G401.6 (cell line): ENCODE measurements around the gene GBX2.

Experiments
- FAIRE-seq: peaks from 2 replicates; lab custom pipeline; 2012; peaks lifted over from hg19 to GRCh38; lab: Jason Lieb, UNC

GBX2 gene

DNA sequence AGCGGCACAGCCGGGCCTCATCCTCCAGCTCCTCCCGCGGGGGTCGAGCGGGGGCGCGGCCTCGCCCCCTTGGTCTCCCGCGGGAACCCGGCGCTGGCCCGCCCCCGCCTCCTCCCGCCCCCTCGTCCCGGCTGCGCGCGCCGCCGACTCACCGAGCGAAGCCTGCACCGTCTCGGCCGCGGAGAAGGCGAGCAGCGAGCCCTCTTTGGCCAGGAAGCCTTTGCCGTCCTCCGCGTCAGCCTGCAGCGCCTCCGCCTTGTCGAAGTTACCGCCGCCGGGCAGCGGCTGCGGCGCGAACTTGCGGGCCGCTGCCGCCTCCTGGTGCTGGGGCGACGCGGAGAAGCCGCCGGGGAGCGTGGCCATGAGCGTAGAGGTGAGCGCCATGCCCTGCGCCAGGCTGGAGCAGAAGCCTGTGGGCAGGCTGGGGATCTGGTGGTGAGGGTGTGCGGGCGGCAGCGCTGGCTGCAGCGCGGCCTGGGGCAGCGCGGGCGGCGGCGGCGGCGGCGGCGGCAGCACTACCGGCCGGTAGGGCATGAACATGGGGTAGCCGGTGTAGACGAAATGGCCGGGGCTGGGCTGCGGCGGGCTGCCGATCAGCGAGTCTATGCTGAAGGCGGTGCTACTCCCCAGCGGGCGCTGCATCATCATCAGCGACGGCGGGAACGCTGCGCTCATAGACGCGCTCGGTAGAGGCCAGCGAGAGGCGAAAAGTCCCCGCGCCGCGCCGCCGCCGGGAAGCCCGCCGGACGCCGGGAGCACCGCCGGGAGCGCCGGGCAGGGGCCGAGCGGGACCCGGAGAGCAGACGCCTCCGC lies 683 bp downstream of the GBX2 start:
- no peak for FAIRE-seq

DNA sequence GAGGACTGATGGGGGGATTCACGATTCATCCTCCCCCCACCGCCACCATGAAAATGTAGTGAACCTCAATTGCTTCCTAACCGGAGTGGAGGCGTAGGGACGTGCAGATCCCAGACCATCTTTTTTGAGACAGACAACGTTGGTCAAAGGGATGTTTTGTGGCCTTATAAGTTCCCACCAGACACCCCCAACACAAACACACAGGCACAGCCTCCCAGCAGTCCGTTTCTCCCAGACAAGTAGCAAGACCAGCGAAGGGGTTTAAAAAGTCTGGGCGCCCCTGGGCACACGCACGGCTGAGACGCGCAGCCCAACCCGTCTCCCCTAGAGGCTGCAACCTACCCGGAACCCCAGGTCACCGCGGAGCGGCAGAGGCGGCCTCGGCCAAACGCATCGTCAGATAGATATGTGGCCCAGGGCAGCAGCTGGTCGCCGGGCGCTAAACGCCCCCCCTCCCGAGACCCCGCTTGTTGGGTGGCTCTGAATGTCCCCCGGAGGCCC lies 1.3 kb downstream of the GBX2 start:
- no peak for FAIRE-seq

DNA sequence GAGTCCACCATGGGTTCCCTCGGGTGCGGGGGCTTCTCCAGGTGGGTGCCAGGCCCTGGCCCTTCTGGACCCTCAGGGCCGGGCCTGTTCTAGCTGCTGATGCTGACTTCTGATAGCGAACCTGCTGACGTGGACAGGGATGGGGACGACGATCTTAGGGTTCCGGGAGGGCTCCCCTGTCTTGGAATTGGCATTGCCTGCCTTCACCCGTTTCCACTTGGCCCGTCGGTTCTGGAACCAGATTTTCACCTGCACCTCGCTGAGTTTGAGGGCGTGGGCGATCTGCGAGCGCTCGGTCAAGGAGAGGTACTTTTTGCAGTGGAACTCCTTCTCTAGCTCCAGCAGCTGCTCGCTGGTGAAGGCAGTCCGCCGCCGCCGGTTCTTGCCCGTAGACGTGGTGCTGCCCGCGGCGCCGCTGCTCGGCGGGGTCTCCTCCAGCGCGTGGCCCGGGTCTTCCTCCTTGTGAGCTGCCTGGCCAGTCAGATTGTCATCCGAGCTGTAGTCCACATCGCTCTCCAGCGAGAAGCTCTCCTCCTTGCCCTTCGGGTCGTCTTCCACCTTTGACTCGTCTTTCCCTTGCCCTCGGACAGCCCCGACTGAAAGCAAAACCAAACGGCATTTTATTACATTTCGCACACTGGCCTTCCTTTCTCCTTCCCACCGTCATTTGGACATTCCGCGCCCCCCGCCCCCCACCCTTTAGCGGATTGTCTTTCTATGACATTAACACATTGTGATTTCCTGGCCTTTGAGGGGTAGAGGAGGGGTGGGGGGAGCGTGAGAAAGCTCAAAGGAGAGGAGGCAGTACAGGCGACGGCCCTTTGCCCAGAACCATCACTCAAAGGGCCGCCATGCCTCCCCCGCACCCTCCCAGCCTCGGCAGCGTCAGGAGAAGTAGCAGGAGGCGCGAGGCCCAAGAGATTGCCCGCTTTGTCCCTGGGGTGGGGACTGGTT lies 2.1 kb downstream of the GBX2 start:
- no peak for FAIRE-seq

DNA sequence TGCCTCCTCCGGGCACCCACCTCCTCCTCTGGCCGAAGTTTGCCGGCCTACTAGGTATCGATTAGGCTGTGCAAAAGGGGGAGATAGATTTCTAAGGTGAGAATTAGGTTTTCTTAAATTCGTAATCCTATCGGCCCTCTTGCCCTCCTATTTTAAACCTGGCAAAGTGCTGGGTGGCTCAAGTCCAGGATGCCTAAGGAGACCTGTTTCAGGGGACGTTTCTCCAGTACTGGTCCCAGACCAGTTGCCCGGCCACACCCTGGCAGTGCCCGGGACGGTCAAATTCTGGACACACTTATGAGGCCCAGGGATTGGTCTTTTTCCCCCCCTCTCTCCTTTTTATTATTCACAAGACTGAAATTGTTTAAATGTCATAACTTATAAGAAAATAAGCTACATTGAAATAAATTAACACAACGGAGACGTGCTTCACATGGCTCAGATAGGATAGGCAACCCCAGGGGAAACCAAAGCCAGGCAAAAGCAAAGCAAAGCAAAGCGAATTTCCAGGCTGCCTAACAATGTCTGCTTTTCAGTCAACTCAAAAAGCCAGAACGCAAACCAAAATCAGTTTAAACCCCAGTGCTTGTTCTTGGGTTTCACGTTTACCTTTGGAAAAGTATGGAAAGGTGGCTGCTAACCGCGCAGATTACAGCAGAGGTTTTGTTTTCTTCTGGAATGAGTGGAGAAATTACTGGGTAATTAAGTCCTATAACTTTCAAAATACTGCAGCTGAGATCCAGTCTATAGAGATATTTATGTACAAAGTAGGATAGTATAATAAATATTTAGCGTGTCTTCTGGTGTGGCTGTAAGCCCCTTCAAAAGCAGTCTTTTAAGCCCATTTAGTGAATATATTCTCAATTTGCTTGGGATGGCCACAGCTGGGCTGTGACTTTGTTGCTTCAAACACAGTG lies 3.0 kb downstream of the GBX2 start:
- FAIRE-seq = no peak

DNA sequence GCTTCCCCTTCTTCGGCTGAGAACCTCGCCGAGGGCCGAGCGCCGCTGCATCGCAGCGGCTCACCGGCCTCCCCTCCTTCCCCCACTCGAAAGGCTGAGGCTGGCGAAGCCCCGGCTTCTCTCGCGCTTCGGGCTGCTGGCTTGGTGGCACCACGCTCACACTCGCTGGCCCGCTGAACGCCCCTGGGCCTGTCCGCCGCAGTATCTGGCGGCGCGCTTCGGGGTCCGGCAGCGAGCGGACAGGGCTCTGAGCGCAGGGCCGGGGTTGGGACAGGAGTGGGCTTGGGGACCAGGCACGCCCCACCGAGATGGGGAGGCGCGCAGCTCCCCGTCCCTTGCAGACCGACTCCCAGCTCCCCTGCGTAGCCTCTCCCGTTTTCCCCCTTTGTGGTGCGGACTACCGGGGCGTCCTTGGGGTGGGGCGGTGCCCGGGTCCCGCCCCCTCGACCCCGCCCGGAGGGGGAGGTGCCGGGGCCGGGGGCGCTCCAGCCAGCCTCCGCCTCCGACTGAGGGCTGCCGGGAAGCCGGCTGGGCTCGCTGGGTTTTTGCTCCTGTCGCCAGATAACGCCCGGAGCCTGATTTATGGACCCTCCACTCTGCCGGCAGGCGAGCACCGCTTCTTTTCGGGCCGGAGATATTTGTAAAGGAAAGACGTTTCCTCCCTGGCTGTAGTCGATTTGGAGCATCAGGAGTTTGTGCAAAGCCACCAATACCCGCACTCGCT lies 3.8 kb downstream of the GBX2 start:
- FAIRE-seq = peak; percentile 91

DNA sequence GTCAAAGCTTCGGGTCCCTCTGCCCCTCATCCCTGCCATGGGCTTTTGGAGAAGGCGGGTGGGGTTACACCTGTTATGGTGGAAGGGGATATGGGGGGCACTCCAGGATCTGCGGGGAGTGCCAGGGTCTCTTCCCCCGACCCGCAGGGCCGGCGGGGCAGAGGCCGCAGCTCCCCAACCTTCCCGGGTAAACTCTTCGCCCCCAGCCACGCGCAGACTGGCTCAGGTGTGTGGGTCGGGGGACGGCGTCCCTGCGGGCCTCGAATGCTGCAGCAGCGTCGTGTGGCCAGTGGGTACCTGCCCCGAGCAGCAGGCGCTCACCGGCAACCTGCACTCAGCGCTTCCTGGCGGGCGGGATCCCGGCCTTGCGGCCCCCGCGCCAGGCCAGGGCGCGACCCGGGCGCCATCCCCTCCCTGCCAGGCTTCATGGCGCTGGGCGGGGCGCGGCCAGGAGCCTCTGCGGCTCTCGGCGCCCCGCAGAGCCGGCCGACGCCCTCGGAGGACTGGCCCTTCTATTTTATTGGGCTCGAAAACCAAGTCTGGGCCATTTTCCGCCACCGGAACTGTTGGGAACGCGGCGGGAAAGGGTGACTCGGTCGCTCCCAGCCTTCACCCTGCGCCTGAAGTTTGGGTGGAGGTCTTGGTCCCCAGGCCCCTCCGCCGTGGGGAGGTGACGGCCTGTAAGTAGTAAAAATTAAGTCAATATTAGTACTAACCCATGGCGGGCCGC lies 4.5 kb downstream of the GBX2 start:
- no peak for FAIRE-seq

DNA sequence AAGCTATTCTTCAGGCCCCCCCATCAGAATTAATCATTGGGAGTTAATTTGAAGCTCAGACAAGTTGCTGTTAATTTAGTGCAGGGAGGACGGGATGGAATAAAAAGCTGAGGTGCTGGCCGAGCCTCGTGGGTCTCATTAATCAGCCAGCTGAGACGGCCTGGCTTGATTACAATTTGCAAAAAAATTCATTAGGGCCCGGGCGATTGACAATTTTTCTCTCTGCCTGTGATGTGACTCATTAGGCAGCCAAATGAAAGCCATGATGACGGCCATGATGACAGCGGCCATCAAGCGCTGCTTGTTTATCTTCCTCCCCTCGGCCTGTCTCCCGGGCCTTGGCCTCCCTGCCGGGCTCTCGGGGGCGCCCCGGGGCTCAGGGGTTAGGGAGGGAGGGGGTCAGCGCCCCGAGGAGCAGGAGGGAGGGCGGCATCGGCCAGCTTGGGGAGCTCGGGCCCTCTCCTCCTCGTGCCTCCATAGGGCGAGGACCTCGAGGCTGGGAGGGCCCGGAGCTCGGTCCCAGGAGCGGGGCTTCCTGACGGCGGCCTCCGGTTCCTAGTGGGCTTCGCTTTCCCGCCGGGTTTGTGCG lies 5.2 kb downstream of the GBX2 start:
- no peak for FAIRE-seq

DNA sequence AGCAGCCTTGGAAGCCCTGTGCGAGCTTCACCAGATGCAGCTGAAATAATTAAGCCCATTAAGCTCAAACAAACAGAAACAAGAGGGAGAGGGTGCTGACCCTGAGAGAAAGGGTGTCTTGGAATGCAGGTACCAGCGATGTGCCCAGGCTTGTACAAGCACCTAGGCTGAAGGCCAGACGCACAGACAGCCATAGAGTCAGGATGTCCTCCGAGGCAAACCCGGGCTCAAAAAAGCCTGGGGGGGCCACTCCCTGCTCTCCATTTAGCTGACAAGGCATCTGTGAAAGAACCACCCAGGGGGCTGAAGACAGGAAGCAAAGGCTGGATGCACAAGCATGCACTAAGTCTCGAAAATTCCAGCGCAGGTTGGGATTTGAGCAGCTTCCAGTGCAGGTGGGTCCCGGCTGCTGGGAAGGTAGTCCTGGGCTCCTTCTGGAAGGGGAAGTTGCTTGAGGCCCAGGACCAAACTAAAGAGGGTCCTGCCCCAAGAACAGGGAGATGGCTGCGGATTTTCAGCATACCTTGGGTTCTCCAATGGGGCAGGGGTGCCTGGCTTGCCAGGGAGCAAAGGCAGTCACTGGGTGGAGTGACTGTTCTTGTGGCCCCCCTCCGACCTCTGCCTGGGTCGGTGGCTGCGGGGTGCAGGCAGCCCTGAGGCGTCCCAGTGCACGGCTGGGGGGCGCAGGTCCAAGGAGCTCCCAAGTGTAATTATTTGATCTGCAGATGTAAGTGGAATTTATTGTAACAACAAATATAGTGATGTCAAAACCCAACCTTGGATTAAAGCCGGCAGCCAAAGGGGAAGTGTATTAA lies 5.9 kb downstream of the GBX2 start:
- peak; percentile 21 for FAIRE-seq

DNA sequence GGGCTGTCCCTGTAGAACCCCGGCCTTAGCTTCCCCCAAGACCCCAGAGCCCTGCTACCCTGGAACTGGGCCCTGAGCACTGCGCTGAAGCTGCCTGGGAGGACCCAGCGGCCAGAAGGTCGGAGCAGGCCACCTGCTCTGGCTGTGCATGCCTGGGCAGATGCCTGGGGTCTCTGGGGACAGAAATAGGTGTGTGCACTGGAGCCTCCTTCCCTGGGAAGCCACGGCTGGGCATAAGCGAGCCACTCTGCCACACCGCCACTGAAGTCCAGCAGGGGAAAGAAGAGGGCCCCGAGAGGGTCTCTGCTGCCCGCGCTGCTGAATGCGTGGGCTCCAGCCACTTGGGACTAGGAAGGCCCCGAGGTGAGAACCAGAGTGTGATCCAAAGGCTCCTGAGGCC lies 6.7 kb downstream of the GBX2 start:
- no peak for FAIRE-seq

DNA sequence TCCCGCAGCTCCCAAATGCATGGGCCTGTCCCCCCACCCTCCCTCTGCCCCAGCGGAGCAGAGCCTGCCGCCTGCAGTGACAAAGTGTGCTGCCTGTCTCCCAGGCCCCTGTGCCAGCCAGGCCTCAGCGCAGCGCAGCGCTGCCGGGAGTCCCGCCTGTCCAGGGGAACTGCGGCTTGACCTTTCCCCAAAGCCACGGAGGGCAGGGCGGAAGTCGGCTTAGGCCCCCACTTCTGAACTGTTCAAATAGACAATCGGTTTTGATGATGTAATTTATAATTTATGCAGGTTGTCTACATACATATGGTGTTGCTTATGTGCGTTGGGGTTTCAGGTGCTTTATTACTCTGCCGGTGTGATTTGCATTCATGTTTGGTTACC lies 7.1 kb downstream of the GBX2 start:
- FAIRE-seq = no peak

DNA sequence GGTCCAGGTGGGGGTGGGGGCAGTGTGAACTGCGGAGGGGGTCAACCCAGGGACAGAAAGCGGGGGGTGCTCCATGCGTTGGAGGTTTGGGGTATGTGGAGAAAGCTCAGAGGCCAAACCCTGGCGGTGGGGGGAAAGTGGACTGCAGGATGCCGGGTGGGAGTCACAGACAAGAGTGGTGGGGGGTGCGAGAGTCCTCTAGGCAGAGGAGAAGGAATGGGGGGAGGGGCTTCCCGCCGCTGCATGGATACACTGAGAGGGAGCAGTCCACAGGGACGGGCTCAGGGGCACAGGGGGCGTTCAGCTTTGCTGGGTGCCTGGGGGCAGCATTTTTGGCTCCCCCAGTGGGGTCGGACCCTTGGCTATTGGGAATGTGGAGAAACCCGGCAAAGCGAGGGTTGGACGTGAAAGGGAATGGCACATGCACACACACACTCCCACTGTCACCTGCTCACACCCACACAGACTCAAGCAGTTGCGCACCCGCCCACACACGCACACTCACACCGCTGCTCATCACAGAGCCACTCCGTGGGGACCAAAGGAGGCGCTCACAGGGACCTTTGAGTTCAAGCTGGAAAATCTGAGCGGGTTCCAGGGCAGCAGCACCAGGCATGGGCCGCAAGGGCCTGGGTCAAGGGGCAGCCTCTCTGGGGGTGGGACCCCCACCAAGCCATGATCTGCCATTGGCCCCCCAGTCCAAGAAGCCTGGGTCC lies 7.7 kb downstream of the GBX2 start:
- FAIRE-seq = no peak

DNA sequence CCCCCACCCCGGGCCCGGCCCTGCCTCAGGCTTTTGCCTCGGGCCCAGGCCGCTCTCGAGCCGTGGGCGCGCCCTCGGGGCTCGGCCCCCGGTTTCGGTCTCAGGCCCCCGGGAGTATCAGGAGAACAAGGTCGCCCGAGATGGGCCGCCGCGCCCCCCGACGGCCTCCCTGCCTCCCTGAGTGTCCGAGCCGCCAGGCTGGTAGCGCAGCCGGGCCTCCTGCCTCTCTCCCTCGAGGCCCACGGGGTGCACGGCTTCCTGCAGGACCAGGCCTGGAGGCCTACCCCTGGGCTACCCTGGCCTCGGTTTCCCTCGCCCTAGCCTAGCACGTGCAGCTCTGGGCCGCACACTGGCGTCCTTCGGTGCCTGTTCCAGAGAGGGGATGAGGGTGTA lies 8.4 kb downstream of the GBX2 start:
- no peak for FAIRE-seq

DNA sequence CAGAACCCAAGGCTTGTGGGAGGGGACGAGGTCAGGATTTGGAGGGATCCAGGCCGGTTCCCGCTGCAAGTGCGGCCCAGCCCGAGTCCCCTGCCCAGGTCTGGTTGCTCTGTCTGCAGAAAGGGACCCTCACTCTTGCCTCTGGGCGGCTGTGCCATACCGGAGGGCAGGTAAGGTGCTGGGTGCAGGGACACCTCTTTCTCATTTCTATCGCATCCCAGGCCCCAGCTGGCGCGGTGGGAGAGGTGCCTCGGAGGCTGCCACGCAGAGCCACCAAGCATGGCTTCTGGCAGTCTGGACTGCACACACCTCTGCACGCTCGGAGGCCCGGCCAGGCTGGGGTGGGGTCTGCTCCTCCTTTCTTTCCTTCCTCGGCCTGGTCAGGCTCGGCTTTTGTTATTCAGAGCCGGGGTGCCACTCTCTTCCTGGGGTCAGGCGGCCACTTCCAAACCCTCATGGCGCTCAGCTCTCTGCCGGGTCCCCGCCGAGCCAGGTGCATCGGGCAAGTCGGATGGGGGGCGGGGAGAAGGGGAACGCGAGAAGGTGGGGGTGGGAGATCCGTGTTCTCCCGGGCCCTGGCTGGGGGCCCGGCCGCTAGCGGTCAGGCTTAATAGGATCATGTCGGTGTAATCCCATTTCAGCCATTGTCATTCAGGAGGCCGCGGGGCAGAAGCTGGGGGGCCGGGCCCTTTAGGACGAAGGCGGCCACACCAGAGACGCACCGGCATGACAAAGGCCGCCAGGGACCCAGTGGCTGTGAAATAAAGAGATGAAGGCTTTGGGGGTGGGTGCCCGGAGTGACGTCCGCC lies 9.0 kb downstream of the GBX2 start:
- FAIRE-seq = no peak

DNA sequence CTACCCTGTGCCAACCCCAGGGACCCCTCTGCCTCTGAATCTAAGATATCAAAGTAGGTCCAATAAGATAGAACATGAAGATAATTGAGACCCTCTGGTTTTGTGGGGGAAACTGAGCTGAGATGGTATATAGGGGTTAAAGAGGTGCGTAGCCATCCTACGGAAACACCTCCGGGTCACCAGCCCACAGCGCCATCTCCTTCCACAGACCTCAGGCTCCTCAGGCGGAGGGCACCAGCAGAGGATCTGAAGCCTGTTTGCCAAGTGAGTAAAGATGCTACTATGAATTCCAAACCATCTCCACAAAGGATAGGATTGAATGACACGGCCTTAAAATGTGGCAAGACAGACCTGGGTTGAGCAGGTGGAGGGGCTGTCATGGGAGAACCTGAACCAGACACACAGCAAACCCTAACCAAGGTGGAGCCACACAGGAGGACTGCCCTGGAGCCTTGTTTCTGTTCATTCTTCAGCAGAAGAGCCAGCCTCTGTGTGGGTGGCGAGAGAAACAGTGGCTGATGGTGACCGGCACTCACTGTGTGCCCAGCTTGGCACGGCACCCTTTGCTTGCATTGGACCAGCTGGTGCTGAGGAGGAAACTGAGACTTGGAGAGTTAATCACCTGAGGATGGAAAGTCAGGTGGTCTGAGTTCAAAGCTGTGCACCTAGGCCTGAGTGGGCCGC lies 10.2 kb downstream of the GBX2 start:
- FAIRE-seq = no peak

DNA sequence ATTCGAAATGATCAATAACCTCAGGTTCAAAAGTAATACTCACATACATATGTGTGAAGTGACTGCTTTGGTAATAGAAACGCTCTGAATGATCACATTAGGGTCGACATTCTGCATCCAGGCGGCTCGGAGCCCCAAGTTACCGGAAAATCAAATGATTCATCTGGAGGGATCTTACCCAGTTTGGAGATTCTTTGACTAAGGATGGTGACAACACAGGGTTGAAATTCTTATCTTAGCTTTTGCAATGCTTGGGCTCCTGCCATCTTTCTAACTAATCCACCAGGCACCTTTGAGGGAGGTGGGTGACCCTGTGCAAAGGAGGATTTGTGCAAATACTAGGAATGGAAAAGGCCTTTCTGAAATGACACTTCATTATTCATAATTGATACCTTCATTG lies 10.8 kb downstream of the GBX2 start:
- FAIRE-seq = no peak

DNA sequence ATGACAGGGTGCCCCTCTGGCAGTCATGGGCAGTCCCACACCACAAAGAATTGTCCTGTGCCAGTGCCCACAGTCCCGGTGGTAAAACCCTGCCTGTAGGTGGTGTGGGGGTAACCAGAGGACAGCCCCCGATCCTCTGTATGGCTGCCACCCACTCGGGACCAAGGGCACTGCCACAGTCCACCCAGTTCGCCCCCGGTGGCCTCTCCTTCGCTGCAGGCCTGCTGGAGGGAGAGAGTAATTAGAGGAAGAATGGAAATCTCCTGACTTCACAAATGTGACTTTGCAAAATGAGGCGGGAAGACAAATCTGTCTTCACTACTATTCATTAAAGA lies 11.4 kb downstream of the GBX2 start:
- no peak for FAIRE-seq

DNA sequence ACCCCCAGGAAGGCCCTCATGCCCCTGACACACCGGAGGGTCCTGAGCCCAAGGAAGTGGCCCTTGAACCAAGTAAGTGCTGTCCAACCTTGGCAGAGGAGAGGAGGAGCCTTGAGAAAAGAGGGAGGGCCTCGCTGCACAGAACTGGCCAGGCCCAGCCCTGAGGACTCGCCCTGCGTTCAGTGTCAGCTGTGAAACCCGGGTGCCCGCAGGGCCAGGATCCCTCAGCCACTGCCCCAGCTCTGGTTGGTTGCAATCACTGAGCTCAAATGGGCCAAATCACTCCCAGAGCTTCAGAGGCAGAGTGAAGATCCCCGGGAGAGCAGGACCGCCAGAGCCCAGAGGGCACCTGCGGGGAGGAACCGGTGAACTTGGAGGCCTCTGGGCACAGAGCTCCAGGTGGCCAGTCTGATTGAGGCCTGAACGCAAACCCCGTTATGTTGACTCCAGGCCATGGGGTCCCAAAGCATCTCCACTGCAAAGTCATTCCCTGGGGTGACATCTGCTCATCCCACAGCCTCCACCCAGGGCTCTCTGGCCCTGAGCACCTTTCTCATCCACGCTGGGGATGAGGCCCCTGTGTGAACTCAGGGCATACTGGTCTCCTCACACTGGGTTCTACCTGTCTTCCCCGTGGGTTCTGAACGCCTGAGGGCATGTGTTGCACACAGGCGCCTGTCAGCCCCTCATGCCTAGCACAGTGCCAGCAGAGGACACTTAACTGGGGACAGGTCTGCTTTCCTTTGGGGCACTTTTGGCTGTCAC lies 11.9 kb downstream of the GBX2 start:
- FAIRE-seq = no peak
